ENCODE results near the gene ASGR1.
"Not testable (repeated sequence)": the region's sequence is repeated elsewhere in the genome, so short reads cannot be mapped to it uniquely, and the experiment has no call there.

Gene ASGR1

DNA sequence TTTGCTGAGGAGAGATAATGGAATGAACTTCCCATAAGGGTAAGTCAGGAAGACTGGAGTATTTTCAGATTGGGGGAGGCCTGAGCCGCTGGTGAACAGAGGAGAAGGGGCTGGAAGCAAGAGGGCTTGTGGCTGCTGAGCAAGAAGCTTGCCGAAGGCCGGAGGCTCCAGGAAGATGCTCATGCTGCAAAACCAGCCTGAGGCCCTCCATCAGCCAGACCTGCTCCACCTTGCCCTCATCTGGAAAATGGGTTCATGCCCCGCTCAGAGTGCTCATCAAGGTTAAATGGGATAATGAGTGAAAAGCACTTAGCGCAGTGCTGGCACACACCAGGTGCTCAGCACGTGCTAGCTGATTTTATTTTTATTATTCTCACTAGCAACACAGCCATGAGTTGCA, 5.5 kb upstream of the ASGR1 start:
- no peak for DNase-seq

DNA sequence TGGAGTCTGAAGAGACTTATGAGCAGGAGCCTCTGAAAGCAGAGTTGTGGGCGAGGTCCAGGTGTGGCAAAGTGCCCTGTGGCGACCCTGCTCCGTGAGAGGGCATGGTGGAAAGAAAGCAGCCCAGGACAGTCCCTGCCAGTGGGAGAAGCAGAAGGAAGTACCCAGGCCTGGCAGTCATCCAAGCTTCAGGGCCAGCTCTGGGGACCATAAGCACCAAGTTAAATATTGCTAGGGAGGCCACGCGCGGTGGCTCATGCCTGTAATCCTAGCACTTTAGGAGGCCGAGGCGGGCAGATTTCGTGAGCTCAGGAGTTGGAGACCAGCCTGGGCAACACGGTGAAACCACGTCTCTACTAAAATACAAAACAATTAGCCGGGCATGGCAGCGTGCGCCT, 4.9 kb upstream of the ASGR1 start:
- no peak for DNase-seq

- no peak for DNase-seq
These were observed 4.4 kb upstream of the ASGR1 start for GRCh38 chr17:7183433-7184090.

GRCh38 chr17:7182101-7182500, 2.9 kb upstream of the ASGR1 start:
- DNase-seq, result not testable (repeated sequence)

- DNase-seq, result no peak
These were observed 225 bp downstream of the ASGR1 start for GRCh38 chr17:7178973-7179316.

GRCh38 chr17:7177954-7178477, 1.2 kb downstream of the ASGR1 start:
- DNase-seq, result no peak

DNA sequence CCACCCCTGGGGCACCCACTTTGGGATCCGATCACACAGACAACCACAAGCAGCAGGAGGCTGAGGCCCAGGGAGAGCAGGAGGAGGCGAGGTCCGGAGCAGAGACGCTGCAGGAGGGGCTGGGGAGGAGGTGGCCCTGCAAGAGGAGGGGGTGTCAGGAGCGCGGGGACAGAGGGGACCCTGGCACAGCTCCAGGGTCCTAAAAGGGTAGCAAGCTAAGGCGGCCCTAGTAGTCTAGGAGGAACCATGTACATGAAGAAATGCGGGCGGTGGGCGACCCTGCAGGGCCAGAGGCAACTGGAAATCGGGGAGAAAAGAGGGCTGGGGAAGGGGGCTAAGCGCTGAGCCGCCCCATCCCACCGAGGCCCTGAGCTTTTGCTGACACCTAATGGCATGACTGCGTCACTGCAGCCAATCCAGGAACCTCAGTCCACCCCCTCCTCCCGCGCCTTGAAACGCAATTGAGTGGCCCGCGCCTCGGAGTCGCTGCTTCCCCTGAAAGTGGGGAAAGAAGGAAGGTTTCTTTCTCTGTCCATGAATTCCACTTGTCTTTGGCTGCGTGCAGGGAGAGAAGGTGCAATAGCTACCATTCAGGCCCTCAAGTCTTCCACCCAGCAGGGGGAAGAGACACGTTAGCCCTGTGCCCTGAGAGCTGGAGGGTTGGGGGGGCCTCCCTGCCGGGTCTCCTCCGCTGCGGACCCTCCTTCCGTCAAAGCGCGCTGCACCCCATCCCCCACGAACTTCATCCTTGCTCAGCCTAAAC, 1.8 kb downstream of the ASGR1 start:
- DNase-seq, result no peak

GRCh38 chr17:7176841-7177190, 2.4 kb downstream of the ASGR1 start:
- no peak for DNase-seq

- DNase-seq, result no peak
These were observed 2.9 kb downstream of the ASGR1 start for GRCh38 chr17:7176107-7176840.

- no peak for DNase-seq
These were observed 3.8 kb downstream of the ASGR1 start for GRCh38 chr17:7175330-7175733.

DNA sequence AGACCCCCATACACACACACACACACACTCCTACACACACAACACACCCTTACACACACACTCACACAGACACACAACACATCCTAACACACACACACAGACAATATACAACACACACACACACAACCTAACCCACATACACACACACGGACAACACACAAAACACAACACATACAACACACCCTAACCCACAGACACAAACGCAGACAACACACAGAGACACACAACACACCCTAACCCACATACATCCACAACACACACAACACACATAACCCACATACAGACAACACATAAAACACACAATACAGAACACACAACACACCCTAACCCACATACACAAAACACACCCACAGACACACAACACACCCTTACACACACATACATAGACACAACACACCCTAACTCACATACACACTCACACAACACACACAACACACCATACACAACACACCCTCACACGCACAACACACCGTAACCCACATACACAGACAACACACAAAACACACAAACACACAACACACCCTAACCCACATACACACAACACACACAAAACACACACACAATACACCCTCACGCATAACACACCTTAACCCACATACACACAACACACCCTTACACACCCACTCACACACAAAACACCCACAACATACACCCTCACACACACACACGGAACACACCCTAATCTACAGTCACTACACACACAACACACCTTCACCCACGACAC, 4.4 kb downstream of the ASGR1 start:
- DNase-seq, result no peak

DNA sequence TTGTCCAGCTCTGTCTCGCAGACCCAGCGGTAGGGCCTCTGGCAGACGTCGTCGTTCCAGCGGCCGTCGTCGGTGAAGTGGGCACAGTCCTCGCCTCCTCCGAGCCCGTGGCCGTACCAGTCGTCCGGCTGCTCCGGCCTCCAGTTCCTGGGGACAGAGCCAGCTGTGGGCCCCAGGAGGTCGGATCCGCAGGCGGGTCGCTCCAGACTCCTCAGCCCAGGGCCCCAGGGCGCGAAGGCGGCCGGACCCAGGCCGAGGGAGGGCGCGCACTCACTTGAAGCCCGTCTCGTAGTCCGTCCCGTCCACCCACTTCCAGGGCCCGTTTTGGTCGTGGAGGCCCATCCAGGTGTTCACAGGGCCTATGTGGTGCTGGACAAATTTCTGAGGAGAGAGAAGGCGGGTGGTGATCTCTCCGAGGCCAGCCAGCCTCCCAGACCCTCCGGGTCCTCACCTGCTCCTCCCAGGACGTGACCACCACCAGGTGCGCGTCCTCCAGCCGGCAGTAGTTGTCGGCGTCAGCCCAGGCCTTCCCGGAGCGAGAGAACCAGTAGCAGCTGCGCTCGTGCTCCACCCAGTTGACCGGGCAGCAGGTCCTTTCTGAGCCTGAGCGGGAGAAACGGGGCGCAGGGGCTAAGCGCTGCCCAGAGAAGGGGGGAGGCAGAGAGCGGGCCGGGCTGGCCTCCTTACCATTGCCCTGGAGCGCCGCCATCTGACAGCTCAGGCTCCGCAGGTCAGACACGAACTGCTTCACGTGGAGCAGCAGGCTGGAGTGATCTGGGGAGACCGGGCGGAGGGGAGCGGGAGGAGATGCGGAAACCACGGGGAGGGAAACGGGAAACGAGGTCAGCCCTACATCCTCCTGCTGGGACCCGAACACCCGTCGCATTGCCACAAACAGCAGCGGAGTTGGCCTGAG, 5.2 kb downstream of the ASGR1 start:
- DNase-seq, result peak; percentile 21

- not testable (repeated sequence) for DNase-seq
These were observed 6.5 kb downstream of the ASGR1 start for GRCh38 chr17:7172522-7173191.

- DNase-seq, result not testable (repeated sequence)
These were observed 9.6 kb downstream of the ASGR1 start for GRCh38 chr17:7169565-7169908.

- not testable (repeated sequence) for DNase-seq
These were observed 10.2 kb downstream of the ASGR1 start for GRCh38 chr17:7168841-7169564.

- DNase-seq, result no peak
These were observed 11.3 kb downstream of the ASGR1 start for GRCh38 chr17:7167832-7168231.

- no peak for DNase-seq
These were observed 12.3 kb downstream of the ASGR1 start for GRCh38 chr17:7166873-7167272.

DNA sequence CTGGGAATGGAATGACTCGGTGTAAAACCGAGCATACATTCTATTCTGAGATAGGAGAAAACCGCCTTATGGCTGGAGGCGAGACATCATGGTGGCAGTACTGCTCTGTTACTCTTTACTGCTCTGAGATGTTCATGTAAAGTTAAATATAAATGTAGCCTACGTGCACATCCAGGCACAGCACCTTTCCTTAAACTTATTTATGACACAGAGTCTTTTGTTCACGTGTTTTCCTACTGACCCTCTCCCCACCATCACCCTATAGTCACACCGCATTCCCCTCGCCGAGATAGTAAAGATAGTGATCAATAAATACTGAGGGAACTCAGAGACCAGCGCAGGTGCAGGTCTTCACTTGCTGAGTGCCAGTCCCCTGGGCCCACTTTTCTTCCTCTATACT, 19.6 kb downstream of the ASGR1 start:
- DNase-seq, result not testable (repeated sequence)

- not testable (repeated sequence) for DNase-seq
These were observed 20.7 kb downstream of the ASGR1 start for GRCh38 chr17:7158424-7158823.

DNA sequence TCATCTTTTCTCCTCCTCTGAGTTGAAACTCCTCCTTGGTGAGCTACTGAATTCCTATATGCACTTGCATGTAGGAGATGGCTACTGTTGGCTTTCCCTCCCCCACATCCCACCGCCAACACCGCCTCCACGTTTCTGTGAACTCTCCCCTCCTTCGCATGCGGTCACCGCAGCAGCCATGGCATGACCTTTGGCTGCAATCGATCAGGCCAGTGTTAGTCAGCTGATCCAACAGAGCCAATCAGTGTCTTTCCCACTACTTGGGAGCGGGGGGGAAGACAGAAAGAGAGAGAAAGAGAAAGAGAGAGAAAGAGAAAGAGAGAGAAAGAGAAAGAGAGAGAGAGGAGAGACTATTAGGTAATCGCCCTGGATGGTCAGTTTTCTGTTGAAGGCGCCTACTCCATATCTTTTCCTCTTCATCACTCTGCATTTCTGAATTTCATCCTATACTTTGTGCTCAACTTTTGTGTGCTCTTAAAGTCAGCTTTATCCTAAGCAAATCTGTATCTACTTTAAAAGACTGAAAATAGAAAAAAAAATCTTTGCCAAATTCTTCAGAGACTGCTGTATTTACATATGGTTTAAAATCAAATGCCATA, 22.7 kb downstream of the ASGR1 start:
- DNase-seq, result no peak
